Lung (tissue), 12 donors: ENCODE measurements around the gene SYT10. TPM values are rescaled to one million over a fixed set of nuclear protein-coding genes. Genes with fewer than 3 reads are reported as not detected.
A peak's percentile ranks its signal among the peaks of the same experiment; 100 is the strongest.

ENCODE experiments used
- ATAC-seq: fragments of 200-7000 bp; cut with Tn5 transposase; one replicate; pipeline ENCODE4 v1.9.1; 2020; ENCODE audit warnings: moderate number of reproducible peaks; ENCODE audit not compliant: insufficient read depth, low FRiP score
- DNase-seq, 3 donors: peaks; one replicate each; pipeline ENCODE4 v3.0.0-alpha.2; 2013 to 2017
- H3K27ac ChIP-seq, 2 donors: one replicate each; pipeline ENCODE4 v1.5.1; 2013; ENCODE audit warnings: mild to moderate bottlenecking in 2 of 2, moderate library complexity in 2 of 2, control low read depth in 1 of 2, inconsistent platforms in 1 of 2, low read depth in 1 of 2, low read length in 1 of 2
- H3K27me3 ChIP-seq, 3 donors: one replicate each; pipeline ENCODE4 v1.5.1; 2013; ENCODE audit warnings: low read length in 2 of 3; ENCODE audit not compliant: control insufficient read depth in 3 of 3, insufficient read depth in 3 of 3
- H3K36me3 ChIP-seq, 4 donors: one replicate each; pipeline ENCODE4 v1.5.1; 2013; ENCODE audit warnings: low read length in 4 of 4, mild to moderate bottlenecking in 1 of 4, moderate library complexity in 1 of 4; ENCODE audit not compliant: control insufficient read depth in 4 of 4, insufficient read depth in 4 of 4
- H3K4me1 ChIP-seq, 5 donors: one replicate each; pipeline ENCODE4 v1.5.1; 2013; ENCODE audit warnings: low read length in 5 of 5, mild to moderate bottlenecking in 2 of 5, moderate library complexity in 1 of 5; ENCODE audit not compliant: control insufficient read depth in 5 of 5, insufficient read depth in 5 of 5
- H3K4me3 ChIP-seq: one replicate; pipeline ENCODE4 v1.5.1; 2013; ENCODE audit warnings: mild to moderate bottlenecking, control low read depth, moderate library complexity
- H3K9ac ChIP-seq, 2 donors: one replicate each; pipeline ENCODE4 v1.5.1; 2013; ENCODE audit warnings: low read length in 2 of 2, control low read depth in 1 of 2; ENCODE audit not compliant: insufficient read depth in 1 of 2
- H3K9me3 ChIP-seq, 4 donors: one replicate each; pipeline ENCODE4 v1.5.1; 2013; ENCODE audit warnings: low read length in 3 of 4, mild to moderate bottlenecking in 1 of 4, moderate library complexity in 1 of 4; ENCODE audit not compliant: control insufficient read depth in 4 of 4, insufficient read depth in 3 of 4
- WGBS, 2 donors: extraction: QIAGEN DNeasy Blood & Tissue Kit; methylation state at CpG; one replicate each; pipeline ENCODE4 v1.1.7; 2013; 5-methylcytosine and 5-hydroxymethylcytosine counted together
- polyA plus RNA-seq, 2 donors: library from polyadenylated mRNA; stranded (reverse); fragments of 200-250 nt; gene quantifications; one replicate each; pipeline ENCODE4 v1.2.1, GENCODE V29; 2013
- total RNA-seq, 2 donors: library from RNA; depleted of rRNA in 1 of 2; stranded (reverse); fragments of >200 nt in 1 of 2; gene quantifications; one replicate each; pipeline ENCODE4 v1.2.1, GENCODE V29; 2014 to 2021
- TF ChIP-seq, protein P1 (sequence below): IDR thresholded peaks from 2 replicates; pipeline ENCODE4 v1.5.1; 2012; ENCODE audit warnings: mild to moderate bottlenecking; ENCODE audit errors: control extremely low read depth, extremely low read depth
- donor health status: control.
- donor health status: control.
- donor health status: Bipolar disorder and iron deficiency.
- donor health status: healthy.
- donor health status: DM: yes; HTN: yes; CAD: no.

The SYT10 gene
- total and polyA plus RNA-seq, 4 donors: 0.01 to 0.17 (median 0.12) TPM; not detected in 1

DNA sequence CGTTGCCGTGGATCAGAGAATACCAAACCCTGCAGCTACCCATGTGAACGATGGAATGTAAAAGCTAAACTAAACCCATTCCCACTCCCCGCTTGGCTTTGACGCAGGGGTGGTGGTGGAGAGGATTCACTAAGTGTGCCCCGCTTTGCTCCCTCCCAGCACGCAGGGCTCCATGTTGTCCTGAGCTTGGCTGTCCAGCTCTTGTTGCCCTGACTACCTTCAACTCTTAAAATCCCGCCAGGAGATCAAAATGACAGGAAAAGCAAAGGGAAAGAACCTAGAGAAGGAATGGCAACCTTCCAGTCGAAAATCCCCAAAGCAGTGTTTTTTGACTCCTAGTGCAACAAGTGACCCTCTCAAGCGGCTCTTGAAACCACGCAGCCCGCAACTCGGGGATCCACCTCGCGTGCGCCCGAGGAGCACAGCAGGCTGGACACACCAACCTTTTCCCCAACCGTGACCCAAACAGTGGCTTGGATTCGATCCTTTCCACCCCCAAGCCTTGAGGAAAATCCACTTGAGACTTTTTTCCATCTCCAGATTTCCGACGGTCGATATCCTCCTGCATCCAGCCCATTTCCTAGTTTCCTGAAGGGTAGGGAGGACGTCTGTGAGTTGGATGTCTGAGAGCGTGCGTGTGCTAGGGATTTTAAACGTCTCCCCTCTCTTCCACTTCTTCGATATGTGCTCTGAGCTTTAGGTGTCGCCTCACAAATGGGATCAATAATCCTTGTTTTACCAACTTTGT lies 1.4 kb downstream of the SYT10 start:
- H3K36me3 ChIP-seq: no peaks in the 10 kb centered on the region
- H3K9ac ChIP-seq: no peak overlapping the region
- peaks cover 0 to 7% (median 0%) of the 10 kb centered on the region in 5 donors for H3K4me1 ChIP-seq
- DNase-seq: peak in 1 of 3 donors; percentile 1
- H3K4me3 ChIP-seq: no peak overlapping the region
- H3K27ac ChIP-seq: no peak overlapping the region
- H3K27me3 ChIP-seq: peaks cover 18 to 54% (median 42%) of the 10 kb centered on the region in 3 donors
- 17 to 19% methylated on average over 28 of the region's 28 CpGs for WGBS, 2 donors
- TF ChIP-seq, protein P1, sequence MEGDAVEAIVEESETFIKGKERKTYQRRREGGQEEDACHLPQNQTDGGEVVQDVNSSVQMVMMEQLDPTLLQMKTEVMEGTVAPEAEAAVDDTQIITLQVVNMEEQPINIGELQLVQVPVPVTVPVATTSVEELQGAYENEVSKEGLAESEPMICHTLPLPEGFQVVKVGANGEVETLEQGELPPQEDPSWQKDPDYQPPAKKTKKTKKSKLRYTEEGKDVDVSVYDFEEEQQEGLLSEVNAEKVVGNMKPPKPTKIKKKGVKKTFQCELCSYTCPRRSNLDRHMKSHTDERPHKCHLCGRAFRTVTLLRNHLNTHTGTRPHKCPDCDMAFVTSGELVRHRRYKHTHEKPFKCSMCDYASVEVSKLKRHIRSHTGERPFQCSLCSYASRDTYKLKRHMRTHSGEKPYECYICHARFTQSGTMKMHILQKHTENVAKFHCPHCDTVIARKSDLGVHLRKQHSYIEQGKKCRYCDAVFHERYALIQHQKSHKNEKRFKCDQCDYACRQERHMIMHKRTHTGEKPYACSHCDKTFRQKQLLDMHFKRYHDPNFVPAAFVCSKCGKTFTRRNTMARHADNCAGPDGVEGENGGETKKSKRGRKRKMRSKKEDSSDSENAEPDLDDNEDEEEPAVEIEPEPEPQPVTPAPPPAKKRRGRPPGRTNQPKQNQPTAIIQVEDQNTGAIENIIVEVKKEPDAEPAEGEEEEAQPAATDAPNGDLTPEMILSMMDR: no peak
- peaks cover 0 to 7% (median 2%) of the 10 kb centered on the region in 4 donors for H3K9me3 ChIP-seq
- no peak for ATAC-seq

GRCh38 chr12:33437598-33437997 lies 2.0 kb downstream of the SYT10 start:
- Histone ChIP-seq H3K4me1 (peaks cover 0 to 7% (median 0%) of the 10 kb centered on the region in 5 donors), H3K9ac (no peak overlapping the region), H3K9me3 (peaks cover 0 to 7% (median 2%) of the 10 kb centered on the region in 4 donors), H3K27ac (no peak overlapping the region), H3K36me3 (no peaks in the 10 kb centered on the region), H3K27me3 (peaks cover 18 to 50% (median 42%) of the 10 kb centered on the region in 3 donors), H3K4me3 (no peak overlapping the region)
- ATAC-seq: no peak
- TF ChIP-seq, protein P1: no peak
- DNase-seq: no peak
- WGBS, 2 donors: 49 to 67% methylated on average over 7 of the region's 7 CpGs

DNA sequence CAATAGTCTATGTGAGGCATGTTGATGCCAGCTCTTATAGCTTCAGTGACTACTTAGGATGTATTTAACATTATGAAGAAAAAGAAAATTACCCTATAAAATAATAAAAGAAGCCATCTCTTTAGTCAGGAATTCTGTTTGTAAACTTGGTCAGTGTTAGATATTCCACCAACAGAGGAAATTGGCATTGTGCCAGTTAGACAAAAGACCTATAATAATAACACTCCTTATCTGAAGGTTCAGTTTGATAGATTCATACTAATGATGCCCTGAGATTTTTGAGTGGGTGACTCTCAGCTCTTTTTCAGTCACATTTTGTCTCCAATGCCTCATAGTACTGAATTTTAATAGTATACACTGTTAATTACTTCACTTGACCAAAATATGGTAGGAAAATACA lies 6.6 kb downstream of the SYT10 start:
- TF ChIP-seq, protein P1: no peak
- Histone ChIP-seq H3K27ac (no peak overlapping the region), H3K9ac (no peak overlapping the region), H3K36me3 (no peaks in the 10 kb centered on the region), H3K9me3 (peaks cover 0 to 3% (median 0%) of the 10 kb centered on the region in 4 donors), H3K27me3 (peaks cover 5 to 23% (median 20%) of the 10 kb centered on the region in 3 donors), H3K4me3 (no peak overlapping the region), H3K4me1 (no peaks in the 10 kb centered on the region)
- ATAC-seq: no peak
- DNase-seq: no peak
